Measurements from ENCODE around the gene FADS2. TPM values are rescaled to one million over a fixed set of nuclear protein-coding genes. Genes with fewer than 3 reads are reported as not detected.

Gene FADS2
- polyA plus RNA-seq, 1 experiment, result 327 TPM

DNA sequence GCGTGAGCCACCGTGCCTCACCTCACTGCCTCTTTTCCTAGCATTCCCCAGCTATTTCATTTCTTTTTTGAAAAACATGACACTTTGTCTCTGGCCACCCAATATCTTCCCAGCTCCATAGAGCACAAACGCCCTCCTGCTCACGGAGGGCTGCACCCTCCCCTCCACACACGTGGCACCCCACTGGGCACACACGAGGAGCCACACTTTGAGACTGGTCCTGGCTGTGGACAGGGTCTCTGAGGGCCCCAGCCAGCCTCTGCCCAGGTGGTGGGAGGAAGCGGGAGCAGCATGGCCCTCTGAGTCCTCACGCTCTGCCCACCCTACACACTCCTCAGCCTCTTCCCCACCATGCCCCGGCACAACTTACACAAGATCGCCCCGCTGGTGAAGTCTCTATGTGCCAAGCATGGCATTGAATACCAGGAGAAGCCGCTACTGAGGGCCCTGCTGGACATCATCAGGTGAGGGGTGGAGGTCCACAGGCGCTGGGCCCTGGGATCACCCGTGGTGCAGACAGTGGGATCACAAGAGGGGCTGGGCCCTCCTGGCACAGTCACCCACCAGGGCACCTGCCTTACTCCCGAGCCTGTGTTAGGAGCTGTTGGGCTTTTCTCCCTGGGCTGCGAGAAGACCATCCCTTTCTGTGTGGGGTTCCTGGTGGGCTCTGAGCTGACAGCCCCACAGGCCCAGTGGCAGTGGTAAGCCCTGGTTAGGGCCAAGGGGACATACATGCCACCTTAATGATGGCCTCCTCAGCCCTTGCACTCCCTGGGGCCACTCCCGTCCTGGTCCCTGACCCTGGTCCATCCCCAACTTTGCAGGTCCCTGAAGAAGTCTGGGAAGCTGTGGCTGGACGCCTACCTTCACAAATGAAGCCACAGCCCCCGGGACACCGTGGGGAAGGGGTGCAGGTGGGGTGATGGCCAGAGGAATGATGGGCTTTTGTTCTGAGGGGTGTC lies 37.0 kb downstream of the FADS2 start:
- Histone ChIP-seq H3K27me3 (ENCODE audit: control insufficient read depth, insufficient read depth, low read length) (no peaks in the 10 kb centered on the region), H3K36me3 (ENCODE audit: control insufficient read depth, insufficient read depth, low read length) (peaks cover 30% of the 10 kb centered on the region), H3K4me3 (ENCODE audit: low read depth, low read length) (no peak overlapping the region)
- ChIA-PET CTCF (interaction anchor here (1.1 to 2.3 kb wide), 3 partner anchors 33 to 243 kb away, joined by 3 to 10 read pairs (median 6); no protein-coding TSS in a partner anchor), POLR2A (no interaction called here)
- no peak for DNase-seq (ENCODE audit: low read depth)
- TF ChIP-seq, protein P1, sequence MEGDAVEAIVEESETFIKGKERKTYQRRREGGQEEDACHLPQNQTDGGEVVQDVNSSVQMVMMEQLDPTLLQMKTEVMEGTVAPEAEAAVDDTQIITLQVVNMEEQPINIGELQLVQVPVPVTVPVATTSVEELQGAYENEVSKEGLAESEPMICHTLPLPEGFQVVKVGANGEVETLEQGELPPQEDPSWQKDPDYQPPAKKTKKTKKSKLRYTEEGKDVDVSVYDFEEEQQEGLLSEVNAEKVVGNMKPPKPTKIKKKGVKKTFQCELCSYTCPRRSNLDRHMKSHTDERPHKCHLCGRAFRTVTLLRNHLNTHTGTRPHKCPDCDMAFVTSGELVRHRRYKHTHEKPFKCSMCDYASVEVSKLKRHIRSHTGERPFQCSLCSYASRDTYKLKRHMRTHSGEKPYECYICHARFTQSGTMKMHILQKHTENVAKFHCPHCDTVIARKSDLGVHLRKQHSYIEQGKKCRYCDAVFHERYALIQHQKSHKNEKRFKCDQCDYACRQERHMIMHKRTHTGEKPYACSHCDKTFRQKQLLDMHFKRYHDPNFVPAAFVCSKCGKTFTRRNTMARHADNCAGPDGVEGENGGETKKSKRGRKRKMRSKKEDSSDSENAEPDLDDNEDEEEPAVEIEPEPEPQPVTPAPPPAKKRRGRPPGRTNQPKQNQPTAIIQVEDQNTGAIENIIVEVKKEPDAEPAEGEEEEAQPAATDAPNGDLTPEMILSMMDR (IDR thresholded peaks at IDR 0.05; ENCODE audit: insufficient read depth, low read depth, low read length), result no peak

- ChIA-PET CTCF (interaction anchor here (1.1 to 2.3 kb wide), 5 partner anchors 32 to 242 kb away, joined by 3 to 10 read pairs (median 4); no protein-coding TSS in a partner anchor), POLR2A (no interaction called here)
- H3K27me3 ChIP-seq (ENCODE audit: control insufficient read depth, insufficient read depth, low read length), result no peaks in the 10 kb centered on the region
- H3K4me3 ChIP-seq (ENCODE audit: low read depth, low read length), result no peak overlapping the region
- peaks cover 26% of the 10 kb centered on the region for H3K36me3 ChIP-seq (ENCODE audit: control insufficient read depth, insufficient read depth, low read length)
- TF ChIP-seq, protein P1 (IDR thresholded peaks at IDR 0.05; ENCODE audit: insufficient read depth, low read depth, low read length), result no peak
- no peak for DNase-seq (ENCODE audit: low read depth)
Measured at GRCh38 chr11:61866231-61866957, 38.3 kb downstream of the FADS2 start.

GRCh38 chr11:61866958-61867343 lies 38.9 kb downstream of the FADS2 start:
- ChIA-PET CTCF (interaction anchor here (0.7 to 2.3 kb wide), 5 partner anchors 31 to 241 kb away, joined by 3 to 10 read pairs (median 4); no protein-coding TSS in a partner anchor), POLR2A (no interaction called here)
- TF ChIP-seq, protein P1 (IDR thresholded peaks at IDR 0.05; ENCODE audit: insufficient read depth, low read depth, low read length), result no peak
- H3K36me3 ChIP-seq (ENCODE audit: control insufficient read depth, insufficient read depth, low read length), result peaks cover 26% of the 10 kb centered on the region
- no peak overlapping the region for H3K4me3 ChIP-seq (ENCODE audit: low read depth, low read length)
- no peak for DNase-seq (ENCODE audit: low read depth)
- H3K27me3 ChIP-seq (ENCODE audit: control insufficient read depth, insufficient read depth, low read length), result no peaks in the 10 kb centered on the region

DNA sequence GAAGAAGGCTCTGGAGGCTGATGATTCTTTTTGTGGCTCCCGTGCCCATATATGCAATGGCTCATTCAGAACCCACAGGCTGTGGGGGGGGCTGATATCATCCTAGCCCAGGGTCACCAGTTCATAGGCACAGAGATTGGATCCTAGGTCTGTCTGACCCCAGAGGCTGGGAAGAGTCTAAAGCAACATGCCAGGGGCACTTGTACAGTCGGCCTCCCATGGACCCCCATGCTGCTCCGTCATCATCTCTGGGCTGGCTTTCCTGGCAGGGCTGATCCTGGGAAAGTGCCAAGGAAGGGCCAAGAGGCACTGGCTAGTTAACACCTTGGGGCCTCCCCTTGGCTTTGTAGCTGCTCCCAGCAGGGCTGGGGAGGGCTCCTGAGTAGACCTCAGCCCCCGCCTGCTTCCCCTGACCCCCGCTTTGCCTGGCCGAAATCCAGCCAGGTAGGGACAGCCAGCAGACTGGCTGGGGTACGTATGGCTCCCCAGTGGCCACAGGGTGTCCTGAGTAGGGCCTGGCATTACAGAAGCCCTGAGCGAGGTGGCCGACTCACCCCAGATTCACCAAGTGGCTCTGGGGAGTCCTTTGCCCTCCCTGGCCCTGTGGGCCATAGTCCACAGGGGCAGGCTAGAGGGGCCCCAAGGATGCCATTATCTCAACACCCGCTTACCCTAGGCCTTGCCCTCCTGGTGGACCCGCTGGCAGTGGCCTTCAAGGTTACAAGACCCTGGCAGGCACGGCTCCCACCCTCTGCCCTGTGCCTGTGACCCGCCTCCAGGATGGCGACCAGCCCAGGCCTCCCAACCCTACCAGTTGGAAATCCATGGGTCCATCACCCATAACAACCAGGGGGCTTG lies 40.7 kb downstream of the FADS2 start:
- Histone ChIP-seq H3K36me3 (ENCODE audit: control insufficient read depth, insufficient read depth, low read length) (peaks cover 18% of the 10 kb centered on the region), H3K27me3 (ENCODE audit: control insufficient read depth, insufficient read depth, low read length) (no peaks in the 10 kb centered on the region), H3K4me3 (ENCODE audit: low read depth, low read length) (no peak overlapping the region)
- no peak for DNase-seq (ENCODE audit: low read depth)
- TF ChIP-seq, protein P1 (IDR thresholded peaks at IDR 0.05; ENCODE audit: insufficient read depth, low read depth, low read length), result no peak
- ChIA-PET POLR2A (no interaction called here), CTCF (interaction anchor here (2.3 to 6.7 kb wide), 4 partner anchors 29 to 239 kb away, joined by 7 to 69 read pairs (median 43); no protein-coding TSS in a partner anchor)
